Caco-2 (cell line): Measurements from ENCODE around the gene ERCC6. TPM values are rescaled to one million over a fixed set of nuclear protein-coding genes. Genes with fewer than 3 reads are reported as not detected.

Experiments used
- BruUV-seq: library from RNA; stranded (reverse); fragments of 400-500 nt; replicated peaks from 2 replicates; lab custom pipeline; 2021; lab: Mats Ljungman, UMichigan
- CTCF ChIA-PET: fragments of 300-600 bp; sonication (Branson Sonifier 250); formaldehyde crosslinking; loops from one replicate; lab custom pipeline; 2022; ENCODE audit warnings: antibody characterized with exemption; lab: Charles Lee
- POLR2A ChIA-PET: fragments of 300-600 bp; sonication (Branson Sonifier 250); formaldehyde crosslinking; loops from one replicate; lab custom pipeline; 2022; ENCODE audit warnings: antibody characterized with exemption; lab: Charles Lee
- DNase-seq, 2 experiments: peaks; one replicate each; pipeline versions ENCODE4 v3.0.0 to v3.0.0-alpha.2; 2020 to 2022
- H3K27me3 ChIP-seq: replicated peaks from 2 replicates; pipeline ENCODE4 v1.6.0; 2011; ENCODE audit warnings: low read length; ENCODE audit not compliant: control insufficient read depth, insufficient read depth
- H3K36me3 ChIP-seq: 2 replicates; pipeline ENCODE4 v1.5.1; 2011; ENCODE audit warnings: low read length; ENCODE audit not compliant: control insufficient read depth, insufficient read depth
- H3K4me1 ChIP-seq: fragments of 250-450 bp; sonication (Bioruptor Pico); 2 replicates; pipeline ENCODE4 v1.5.1; 2020; ENCODE audit warnings: mild to moderate bottlenecking
- H3K4me3 ChIP-seq: 2 replicates; pipeline ENCODE4 v1.5.1; 2011; ENCODE audit warnings: low read depth, mild to moderate bottlenecking, control low read depth, low read length
- H3K9me3 ChIP-seq: fragments of 250-450 bp; sonication (Bioruptor Pico); 2 replicates; pipeline ENCODE4 v1.5.1; 2020; ENCODE audit warnings: mild to moderate bottlenecking, moderate library complexity
- H3K27ac Mint-ChIP-seq: one replicate; pipeline ENCODE4 v1.8.0; 2022; ENCODE audit warnings: mixed read lengths; ENCODE audit not compliant: unreplicated experiment
- H3K27me3 Mint-ChIP-seq: one replicate; pipeline ENCODE4 v1.8.0; 2022; ENCODE audit warnings: mixed read lengths; ENCODE audit not compliant: insufficient read depth, unreplicated experiment
- H3K36me3 Mint-ChIP-seq: one replicate; pipeline ENCODE4 v1.8.0; 2022; ENCODE audit warnings: mild to moderate bottlenecking, mixed read lengths; ENCODE audit not compliant: insufficient read depth, unreplicated experiment
- H3K4me1 Mint-ChIP-seq: one replicate; pipeline ENCODE4 v1.8.0; 2022; ENCODE audit warnings: low read depth, mixed read lengths; ENCODE audit not compliant: unreplicated experiment
- H3K4me3 Mint-ChIP-seq: one replicate; pipeline ENCODE4 v1.8.0; 2022; ENCODE audit warnings: mild to moderate bottlenecking, moderate library complexity, mixed read lengths; ENCODE audit not compliant: unreplicated experiment
- H3K9me3 Mint-ChIP-seq: one replicate; pipeline ENCODE4 v1.8.0; 2022; ENCODE audit warnings: mixed read lengths; ENCODE audit not compliant: unreplicated experiment
- intact Hi-C: fragments of 100-400 bp; cut with micrococcal nuclease; formaldehyde crosslinking; loops from one replicate; pipeline ENCODE4 v1.10.0; 2022; ENCODE audit not compliant: unreplicated experiment
- total RNA-seq: library from RNA; stranded (reverse); gene quantifications from 2 replicates; pipeline ENCODE4 v1.2.3, GENCODE V29; 2022
- TF ChIP-seq, protein P1 (sequence below), 2 experiments: fragments of 200-600 bp in 1 of 2; IDR thresholded peaks; 1 replicate in 1 of 2; 2 replicates in 1 of 2; pipeline versions ENCODE4 v1.5.1 to v1.8.0; 2011 to 2022; ENCODE audit warnings: antibody characterized with exemption in 1 of 2, control low read depth in 1 of 2, inconsistent platforms in 1 of 2, low read depth in 1 of 2, low read length in 1 of 2, mild to moderate bottlenecking in 1 of 2, moderate library complexity in 1 of 2; ENCODE audit not compliant: insufficient read depth in 1 of 2, severe bottlenecking in 1 of 2, unreplicated experiment in 1 of 2

Gene ERCC6
- total RNA-seq, 1 experiment from 2014 or later: 30.2 TPM

DNA sequence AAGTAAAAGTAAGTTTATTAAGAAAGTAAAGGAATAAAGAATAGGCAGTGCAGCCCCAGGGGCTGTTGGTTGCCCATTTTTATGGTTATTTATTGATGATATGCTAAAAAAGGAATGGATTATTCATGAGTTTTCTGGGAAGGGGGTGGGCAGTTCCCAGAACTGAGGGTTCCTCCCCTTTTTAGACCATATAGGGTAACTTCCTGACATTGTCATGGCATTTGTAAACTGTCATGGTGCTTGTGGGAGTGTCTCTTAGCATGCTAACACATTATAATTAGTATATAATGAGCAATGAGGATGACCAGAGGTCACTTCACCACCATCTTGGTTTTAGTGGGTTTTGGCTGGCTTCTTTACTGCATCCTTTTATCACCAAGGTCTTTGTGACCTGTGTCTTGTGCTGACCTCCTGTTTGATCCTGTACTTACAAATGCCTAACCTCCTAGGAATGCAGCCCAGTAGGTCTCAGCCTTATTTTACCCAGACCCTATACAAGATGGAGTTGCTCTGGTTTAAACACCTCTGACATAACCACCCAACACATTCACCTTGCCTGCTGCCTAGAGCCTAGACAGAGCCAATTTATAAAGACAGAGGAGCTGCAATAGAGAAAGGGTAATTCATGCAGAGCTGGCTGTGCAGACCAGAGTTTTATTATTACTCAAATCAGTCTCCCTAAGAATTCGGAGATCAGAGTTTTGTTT, 10.9 kb upstream of the ERCC6 start:
- no peaks in the 10 kb centered on the region for H3K27me3 ChIP-seq
- ChIA-PET POLR2A (no interaction called here), CTCF (no interaction called here)
- H3K36me3 Mint-ChIP-seq: peaks cover 5% of the 10 kb centered on the region
- no peaks in the 10 kb centered on the region for H3K27me3 Mint-ChIP-seq
- H3K9me3 ChIP-seq: peaks cover 11% of the 10 kb centered on the region
- no peak overlapping the region for H3K4me3 ChIP-seq
- BruUV-seq: no TSS peak
- peaks cover 25% of the 10 kb centered on the region for H3K4me1 Mint-ChIP-seq
- no peaks in the 10 kb centered on the region for H3K36me3 ChIP-seq
- H3K4me1 ChIP-seq: peaks cover 45% of the 10 kb centered on the region
- intact Hi-C loops: no loop called here
- no peak overlapping the region for H3K27ac Mint-ChIP-seq
- TF ChIP-seq, protein P1, sequence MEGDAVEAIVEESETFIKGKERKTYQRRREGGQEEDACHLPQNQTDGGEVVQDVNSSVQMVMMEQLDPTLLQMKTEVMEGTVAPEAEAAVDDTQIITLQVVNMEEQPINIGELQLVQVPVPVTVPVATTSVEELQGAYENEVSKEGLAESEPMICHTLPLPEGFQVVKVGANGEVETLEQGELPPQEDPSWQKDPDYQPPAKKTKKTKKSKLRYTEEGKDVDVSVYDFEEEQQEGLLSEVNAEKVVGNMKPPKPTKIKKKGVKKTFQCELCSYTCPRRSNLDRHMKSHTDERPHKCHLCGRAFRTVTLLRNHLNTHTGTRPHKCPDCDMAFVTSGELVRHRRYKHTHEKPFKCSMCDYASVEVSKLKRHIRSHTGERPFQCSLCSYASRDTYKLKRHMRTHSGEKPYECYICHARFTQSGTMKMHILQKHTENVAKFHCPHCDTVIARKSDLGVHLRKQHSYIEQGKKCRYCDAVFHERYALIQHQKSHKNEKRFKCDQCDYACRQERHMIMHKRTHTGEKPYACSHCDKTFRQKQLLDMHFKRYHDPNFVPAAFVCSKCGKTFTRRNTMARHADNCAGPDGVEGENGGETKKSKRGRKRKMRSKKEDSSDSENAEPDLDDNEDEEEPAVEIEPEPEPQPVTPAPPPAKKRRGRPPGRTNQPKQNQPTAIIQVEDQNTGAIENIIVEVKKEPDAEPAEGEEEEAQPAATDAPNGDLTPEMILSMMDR (IDR thresholded peaks at IDR 0.05; ENCODE audit: insufficient read depth in 1 of 2, low read depth in 1 of 2, low read length in 1 of 2, severe bottlenecking in 1 of 2, unreplicated experiment in 1 of 2): no peak
- peaks cover 40% of the 10 kb centered on the region for H3K9me3 Mint-ChIP-seq
- H3K4me3 Mint-ChIP-seq: no peak overlapping the region
- DNase-seq: no peak

DNA sequence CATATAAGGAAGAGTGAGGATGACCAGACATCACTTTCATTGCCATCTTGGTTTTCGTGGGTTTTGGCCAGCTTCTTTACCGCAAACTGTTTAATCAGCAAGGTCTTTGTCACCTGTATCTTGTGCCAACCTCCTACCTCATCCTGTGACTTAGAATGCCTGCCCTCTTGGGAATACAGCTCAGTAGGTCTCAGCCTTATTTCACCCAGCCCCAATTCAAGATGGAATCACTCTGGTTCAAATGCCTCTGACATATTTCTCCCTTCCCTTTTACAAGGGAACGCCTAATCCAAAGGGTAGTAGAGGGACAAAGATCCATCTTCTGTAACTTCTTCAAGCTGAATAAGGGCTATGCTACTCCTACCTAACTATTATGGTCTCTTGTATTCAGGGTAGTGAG, 4.7 kb upstream of the ERCC6 start:
- intact Hi-C loops: no loop called here
- Mint-ChIP-seq H3K9me3 (no peaks in the 10 kb centered on the region), H3K27ac (no peak overlapping the region), H3K36me3 (peaks cover 12% of the 10 kb centered on the region), H3K27me3 (peaks cover 4% of the 10 kb centered on the region), H3K4me1 (no peaks in the 10 kb centered on the region), H3K4me3 (no peak overlapping the region)
- Histone ChIP-seq H3K4me1 (no peaks in the 10 kb centered on the region), H3K36me3 (no peaks in the 10 kb centered on the region), H3K27me3 (no peaks in the 10 kb centered on the region), H3K4me3 (no peak overlapping the region), H3K9me3 (no peaks in the 10 kb centered on the region)
- CTCF ChIA-PET: no interaction called here
- DNase-seq: no peak
- POLR2A ChIA-PET: no interaction called here
- BruUV-seq: no TSS peak
- TF ChIP-seq, protein P1 (IDR thresholded peaks at IDR 0.05; ENCODE audit: insufficient read depth in 1 of 2, low read depth in 1 of 2, low read length in 1 of 2, severe bottlenecking in 1 of 2, unreplicated experiment in 1 of 2): no peak

- intact Hi-C loops: no loop called here
- ChIA-PET POLR2A (no interaction called here), CTCF (no interaction called here)
- Histone ChIP-seq H3K27me3 (no peaks in the 10 kb centered on the region), H3K4me1 (no peaks in the 10 kb centered on the region), H3K4me3 (no peak overlapping the region), H3K36me3 (no peaks in the 10 kb centered on the region), H3K9me3 (no peaks in the 10 kb centered on the region)
- TF ChIP-seq, protein P1 (IDR thresholded peaks at IDR 0.05; ENCODE audit: insufficient read depth in 1 of 2, low read depth in 1 of 2, low read length in 1 of 2, severe bottlenecking in 1 of 2, unreplicated experiment in 1 of 2): no peak
- no peaks in the 10 kb centered on the region for H3K9me3 Mint-ChIP-seq
- no peak overlapping the region for H3K27ac Mint-ChIP-seq
- no peak for DNase-seq
- no peaks in the 10 kb centered on the region for H3K4me1 Mint-ChIP-seq
- peaks cover 19% of the 10 kb centered on the region for H3K36me3 Mint-ChIP-seq
- H3K27me3 Mint-ChIP-seq: peaks cover 4% of the 10 kb centered on the region
- BruUV-seq: no TSS peak
- no peak overlapping the region for H3K4me3 Mint-ChIP-seq
Observed at GRCh38 chr10:49542353-49542752, 3.4 kb upstream of the ERCC6 start.
